NCI-H524 (cell line): ENCODE data around the gene ALPI.
A peak's percentile ranks its signal among the peaks of the same experiment; 100 is the strongest.
"Not testable (repeated sequence)": the region's sequence is repeated elsewhere in the genome, so short reads cannot be mapped to it uniquely, and the experiment has no call there.

Experiments
- DNase-seq, 2 experiments: peaks; one replicate each; lab custom pipeline; 2025; lab: John Stamatoyannopoulos, UW

Gene ALPI

DNA sequence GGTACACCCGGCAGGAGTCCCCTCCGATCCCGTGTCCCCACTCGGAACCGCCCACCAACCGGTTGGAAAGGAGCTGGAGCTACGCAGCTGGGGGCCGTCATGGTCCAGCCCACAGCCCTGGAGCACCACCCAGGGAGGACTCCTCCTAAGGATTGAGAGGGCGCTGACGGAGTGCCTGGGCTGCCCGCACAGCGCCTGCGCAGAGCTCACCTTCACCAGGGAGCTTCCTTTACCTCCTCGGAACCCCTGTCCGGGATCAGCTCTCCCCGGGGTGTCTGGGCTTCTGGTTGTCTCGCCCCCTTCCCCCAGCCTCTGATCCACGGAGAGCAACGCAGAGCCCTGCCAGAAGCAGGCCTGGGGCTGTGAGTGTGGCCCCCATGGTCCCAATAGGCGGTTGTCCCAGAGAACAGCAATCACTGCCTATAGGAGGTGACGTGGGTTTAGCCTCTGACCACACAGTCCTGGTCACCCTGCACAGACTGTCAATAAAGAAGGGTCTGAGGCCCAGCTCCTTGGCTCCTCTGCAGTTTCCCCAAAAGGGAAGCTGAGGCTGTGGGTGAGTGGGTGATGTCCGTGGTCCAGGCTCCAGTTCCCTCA is 34.7 kb upstream of the ALPI start:
- no peak for DNase-seq

DNA sequence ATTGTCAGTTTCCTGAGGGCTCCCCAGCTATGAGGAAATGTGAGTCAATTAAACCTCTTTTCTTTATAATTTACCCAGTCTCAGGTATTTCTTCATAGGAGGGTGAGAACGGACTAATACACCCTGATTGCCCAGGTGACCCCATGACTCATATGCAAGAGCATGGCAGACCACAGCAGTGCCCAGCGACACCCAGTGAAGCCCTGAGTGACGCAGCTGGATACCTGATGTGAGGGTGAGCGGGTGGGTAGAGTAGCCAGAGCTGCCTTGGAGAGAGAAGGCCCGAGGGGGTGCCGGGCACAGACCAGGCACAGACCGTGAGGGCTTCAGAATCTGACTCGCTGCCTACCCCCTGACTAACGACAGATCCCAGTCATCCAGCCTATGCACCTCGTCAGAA is 33.9 kb upstream of the ALPI start:
- no peak for DNase-seq

DNA sequence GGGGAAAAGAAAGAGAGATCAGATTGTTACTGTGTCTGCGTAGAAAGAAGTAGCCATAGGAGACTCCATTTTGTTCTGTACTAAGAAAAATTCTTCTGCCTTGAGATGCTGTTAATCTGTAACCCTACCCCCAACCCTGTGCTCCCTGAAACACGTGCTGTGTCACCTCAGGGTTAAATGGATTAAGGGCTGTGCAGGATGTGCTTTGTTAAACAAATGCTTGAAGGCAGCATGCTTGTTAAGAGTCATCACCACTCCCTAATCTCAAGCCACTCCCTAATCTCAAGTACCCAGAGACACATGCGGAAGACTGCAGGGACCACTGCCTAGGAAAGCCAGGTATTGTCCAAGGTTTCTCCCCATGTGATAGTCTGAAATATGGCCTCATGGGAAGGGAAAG is 33.0 kb upstream of the ALPI start:
- peak in 1 of 2 experiments; percentile 28 for DNase-seq

DNA sequence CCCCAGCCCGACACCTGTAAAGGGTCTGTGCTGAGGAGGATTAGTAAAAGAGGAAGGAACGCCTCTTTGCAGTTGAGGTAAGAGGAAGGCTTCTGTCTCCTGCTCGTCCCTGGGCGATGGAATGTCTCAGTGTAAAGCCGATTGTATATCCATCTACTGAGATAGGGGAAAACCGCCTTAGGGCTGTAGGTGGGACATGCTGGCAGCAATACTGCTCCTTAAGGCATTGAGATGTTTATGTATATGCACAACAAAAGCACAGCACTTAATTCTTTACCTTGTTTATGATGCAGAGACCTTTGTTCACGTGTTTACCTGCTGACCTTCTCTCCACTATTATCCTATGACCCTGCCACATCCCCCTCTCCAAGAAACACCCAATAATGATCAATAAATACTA is 32.5 kb upstream of the ALPI start:
- not testable (repeated sequence) for DNase-seq

DNA sequence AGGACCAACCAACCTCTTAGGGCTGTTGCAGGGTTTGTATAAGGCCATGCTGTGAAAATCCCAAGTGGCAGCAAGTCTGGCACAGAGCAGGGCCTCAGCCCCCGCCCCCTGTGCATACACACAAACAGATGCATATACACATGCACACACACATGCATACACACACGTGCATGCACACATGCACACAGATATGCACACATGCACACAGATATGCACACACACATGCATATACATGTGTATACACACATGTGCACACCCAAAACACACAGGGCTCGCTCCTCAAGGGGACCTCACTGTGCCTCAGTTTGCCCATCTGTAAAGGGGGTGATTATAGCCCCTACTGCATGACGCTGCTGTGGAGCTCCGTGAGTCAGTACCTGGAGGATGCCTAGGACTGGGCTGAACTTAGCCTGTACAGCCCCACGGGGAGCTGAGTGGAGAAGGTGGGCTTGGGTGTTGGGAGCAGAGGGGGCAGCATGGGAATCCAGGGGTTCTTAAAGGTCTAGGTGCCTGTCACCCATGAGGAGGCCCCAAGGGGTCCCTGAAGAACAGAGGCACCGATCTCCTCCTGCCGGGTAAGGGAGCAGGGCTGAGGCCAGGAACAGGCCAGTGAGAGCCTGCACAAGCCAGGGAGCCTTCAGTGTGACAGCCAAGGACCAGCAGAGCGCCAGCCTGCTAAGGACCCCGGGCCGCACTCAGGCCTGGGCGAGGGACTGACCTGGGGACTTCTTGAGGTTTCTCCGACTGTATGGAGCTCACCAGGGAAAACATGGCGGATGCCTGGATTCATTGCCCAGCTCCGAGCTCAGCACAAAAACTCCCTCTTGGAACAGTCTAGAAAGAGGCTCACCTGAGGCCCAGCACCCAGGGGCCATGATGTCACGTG is 24.0 kb upstream of the ALPI start:
- DNase-seq = no peak

DNA sequence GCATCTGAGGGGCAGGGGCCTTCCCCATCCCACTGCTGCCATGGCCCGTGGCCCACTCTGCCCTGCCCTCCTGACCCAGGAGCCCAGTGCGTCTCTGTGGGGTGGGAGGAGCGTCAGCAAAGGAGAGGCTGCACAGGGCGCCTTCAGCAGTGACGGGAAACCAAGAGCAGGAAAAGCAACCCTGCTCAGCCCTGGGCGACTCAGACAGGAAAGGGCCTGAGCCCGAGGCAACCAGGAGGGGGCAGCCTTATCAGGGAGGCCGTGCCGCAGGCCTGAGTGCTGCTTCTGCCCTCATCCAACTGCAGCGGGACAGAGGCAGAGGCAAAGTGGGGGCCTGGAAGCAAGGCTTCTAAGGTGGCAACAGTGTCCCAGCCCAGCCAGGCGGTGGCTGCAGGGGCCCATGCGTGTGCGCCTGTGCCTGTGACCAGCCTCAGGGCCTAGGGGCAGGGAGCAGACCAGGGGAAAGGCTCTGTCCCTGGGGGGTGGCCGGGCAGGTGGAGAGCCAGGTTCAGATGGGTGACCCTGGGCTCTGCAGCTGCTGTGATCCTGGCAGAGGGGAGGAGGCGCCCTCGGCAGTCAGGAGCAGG is 23.3 kb upstream of the ALPI start:
- no peak for DNase-seq

DNA sequence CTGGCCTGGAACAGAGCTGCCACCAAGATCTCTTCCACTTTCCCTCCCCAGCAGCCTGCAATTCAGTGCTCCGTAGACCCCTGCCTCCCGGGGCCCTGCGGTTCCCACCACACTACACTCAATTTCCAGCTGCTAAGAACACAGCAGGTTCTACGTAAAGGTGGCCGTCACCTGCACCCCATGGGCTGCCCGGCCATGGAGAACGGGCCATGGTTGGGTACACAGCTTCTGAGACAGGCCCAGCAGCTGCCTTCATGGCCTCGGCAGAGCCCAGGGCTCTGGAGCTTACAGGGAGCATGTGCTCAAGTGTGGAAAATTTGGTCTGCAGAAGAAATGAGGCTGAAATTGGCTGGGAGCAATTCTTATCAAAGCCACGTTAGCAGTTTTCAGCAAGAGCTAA is 22.3 kb upstream of the ALPI start:
- not testable (repeated sequence) for DNase-seq

DNA sequence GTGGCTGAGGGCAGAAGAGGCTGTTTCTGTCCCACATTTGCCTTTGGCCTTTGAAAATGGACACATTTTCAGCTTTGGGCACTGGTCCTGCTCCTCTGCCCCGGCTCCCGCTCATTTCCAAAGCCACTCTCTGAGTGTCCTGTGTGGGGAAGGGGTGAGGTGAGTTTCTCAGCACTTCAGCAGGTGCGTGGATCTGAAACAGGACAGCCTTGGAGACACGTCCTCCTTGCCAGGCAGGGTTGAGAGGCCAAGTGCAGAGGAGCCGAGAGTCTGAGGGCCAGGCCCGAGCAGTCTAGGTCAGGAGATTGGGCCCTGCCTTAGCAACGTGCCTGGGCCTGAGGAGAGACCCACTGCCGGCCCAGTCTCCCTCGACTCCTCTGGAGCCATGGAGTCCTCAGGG is 21.9 kb upstream of the ALPI start:
- no peak for DNase-seq

DNA sequence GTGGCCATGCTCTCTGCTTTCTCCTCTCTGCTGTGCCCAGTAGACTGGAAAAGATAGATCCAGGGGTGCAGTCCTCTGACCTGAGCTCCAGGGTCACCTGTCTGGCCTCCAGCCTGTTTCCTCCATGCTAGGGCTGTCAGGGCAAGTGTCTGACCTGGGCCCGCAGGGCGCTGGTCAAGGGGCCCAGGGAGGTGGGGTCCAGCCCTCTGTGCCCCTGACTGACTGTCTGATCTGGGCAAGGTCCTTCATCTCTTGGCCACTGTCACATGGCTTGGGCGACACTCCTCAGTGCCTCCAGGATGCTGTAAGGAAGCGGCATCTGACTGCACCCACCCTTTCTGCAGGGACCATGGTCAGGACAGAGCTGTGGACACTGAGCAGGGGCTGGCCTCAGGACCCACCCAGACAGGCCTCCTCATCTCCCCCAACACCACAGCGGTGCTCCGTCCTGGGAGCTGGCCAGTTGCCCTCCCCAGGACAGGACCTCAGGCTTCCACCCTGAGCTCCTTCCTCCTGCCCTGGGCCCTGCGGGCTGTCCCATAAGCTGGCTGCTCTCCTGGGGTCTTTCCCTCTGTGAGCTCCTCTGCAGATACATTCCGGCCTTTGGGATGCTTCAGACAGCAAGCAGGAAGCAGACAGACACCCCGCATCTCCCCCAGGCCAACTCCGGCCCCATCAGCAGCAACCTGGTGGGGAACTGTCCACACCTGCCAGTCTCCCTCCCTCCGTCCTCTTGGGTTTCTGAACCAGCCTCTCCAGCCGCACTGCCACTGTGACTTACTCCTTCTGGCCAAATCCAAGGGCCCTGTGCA is 21.2 kb upstream of the ALPI start:
- no peak for DNase-seq

DNA sequence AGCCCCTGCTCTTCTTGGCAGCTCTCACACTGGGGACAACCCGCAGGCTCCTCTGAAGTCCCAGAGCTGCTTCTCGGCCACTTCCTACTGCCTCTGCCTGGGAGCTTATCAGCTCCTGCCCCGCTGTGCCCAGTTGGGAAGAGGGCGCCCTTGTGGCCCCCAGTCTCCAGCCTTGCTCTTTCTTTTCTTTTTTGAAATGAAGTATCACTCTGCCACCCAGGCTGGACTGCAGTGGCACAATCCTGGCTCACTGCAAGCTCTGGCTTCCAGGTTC is 20.6 kb upstream of the ALPI start:
- no peak for DNase-seq

DNA sequence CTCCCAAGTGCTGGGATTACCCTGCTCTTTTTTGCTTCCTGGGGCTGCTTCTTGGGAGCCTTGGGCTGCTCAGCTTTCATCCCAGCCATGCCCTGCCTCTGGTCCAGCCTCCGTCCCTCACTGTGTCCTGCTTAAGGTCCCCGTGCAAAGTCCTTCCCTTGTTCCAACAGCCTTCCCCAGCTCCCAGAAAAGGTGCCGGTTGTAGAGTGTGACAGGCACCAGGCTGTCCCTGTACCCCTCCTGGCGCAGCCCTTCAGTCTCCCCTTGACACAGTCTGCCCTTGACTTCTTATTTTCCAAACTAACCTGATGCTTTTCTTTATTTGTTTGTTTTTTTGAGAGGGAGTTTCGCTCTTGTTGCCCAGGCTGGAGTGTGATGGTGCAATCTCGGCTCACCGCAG is 20.1 kb upstream of the ALPI start:
- no peak for DNase-seq

DNA sequence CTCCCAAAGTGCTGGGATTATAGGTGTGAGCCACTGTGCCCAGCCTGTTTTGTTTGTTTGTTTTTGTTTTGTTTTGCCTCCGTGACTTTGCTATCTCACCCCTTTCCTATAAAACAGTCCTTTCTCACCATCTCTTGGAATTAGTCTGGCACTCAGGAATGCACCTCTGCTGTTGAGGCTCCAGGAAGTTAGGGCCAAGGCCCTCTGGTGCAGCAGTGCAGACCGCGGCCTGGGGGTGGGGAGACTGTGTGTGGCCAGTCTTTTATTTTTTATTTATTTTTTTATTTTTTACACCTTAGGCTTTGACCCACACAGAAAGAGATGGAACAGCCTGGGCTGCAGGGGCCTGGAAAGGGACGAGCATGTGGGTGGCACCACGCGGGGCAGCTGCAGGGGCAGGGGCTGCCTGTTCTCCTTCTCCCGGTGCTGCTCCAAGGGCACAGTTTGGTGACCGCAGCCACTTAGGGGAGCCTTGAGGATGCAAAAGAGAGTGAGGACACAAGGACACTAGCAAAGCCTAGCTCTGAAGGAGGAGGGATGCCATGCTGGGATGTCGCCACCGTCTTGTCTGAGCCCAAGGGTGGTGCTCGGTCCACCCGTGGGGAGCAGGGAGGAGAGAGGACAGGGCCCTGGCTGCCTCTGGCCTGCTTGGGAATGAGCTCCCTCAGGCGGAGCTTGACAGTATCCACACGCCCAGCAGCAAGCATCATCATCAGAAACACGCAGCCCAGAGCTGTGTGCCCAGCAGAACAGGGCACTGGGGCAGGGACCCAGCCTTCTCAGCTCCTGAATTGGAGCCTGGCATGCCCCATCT is 19.4 kb upstream of the ALPI start:
- no peak for DNase-seq

DNA sequence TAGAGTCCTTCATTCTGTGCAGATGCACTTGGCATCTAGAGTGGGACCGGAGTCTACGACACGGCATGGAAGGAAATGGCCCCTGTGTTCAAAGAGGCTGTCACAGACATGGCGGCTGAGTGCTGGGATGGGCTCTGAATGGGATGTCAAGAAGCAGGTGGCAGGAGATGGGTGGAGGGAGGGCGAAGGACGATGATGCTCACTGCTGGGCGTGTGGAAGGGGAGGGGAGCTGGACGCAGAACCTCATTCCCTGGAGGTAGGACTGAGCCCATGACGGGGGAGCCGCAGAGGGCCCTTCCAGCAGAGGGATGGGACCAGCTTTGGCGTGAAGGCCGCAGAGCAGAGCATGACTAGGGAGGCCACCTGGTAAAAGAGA is 18.8 kb upstream of the ALPI start:
- no peak for DNase-seq

DNA sequence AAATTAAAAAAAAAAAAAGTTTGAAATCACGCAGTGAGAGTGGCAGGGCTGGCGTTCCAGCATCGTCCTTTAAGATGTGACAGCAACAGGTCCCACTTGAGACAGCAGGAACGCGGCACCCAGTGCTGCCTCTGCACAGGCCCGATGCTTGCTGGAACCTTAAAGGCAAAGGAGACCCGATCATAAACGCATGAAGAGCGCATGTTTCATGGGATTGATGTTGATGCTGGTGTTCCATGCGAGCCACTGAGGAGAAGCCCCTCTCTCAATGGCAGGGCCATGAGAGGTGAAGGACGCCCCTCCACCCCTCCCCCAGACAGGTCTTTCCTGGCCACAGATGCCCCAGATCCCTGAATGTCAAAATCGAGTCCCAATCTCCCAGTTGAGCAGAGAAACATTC is 17.9 kb upstream of the ALPI start:
- DNase-seq = no peak

DNA sequence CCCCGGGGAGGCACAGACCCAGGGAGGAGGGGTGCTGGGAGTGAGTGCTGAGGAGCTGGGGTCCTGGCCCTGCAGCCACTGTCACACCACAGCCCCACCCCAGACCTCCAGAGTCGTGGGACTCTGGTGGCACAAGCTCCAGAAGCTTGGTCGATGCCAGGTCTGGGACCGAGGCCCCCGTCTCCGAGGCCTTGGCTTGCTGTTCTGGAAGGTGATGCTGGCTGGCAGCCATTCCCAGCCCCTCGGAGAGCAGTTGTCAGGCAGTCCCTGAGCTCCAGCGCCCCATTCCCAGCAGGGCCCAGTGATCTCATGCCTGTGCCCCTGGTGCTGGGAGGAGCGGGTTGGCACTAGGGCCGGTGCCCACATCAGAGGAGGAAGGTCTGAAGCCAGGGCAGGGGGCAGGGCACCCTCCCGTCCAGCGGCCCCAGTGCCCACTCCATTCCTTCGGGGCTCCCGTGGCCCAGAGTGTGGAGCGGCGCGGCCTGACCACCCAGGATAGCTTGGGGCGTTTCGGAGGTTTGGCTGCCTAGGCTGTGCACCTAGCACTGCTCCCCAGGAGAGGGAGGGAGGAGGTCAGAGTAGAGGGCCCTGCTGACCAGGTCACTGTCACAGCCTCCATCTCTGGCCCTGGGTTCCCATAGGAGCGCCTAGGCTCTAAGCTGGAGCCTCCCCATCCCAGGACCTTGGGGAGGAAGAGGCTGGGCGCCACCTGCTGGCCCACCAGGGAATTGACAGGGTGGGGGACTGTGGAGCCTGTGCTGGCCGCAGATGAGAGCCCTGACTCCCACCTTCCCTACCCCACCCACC is 16.8 kb upstream of the ALPI start:
- DNase-seq = peak in 1 of 2 experiments; percentile 32

DNA sequence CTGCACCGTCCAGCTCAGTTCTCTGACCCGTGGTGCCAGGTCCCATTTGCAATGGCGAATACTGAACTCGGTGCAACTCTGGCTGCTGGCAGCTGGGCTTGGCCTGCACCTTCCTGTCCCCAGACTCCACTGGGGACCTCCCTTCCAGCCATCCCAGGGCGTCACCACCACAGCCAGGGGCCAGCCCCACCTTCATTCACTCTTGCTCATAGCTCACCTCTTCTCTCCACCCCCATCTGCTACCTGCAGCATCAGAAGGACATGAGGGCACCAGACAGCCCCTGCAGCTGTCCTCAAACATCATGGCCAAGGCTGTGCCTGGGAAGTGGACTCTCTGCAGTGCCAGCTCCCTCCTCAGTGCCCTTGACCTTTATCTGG is 16.2 kb upstream of the ALPI start:
- no peak for DNase-seq

DNA sequence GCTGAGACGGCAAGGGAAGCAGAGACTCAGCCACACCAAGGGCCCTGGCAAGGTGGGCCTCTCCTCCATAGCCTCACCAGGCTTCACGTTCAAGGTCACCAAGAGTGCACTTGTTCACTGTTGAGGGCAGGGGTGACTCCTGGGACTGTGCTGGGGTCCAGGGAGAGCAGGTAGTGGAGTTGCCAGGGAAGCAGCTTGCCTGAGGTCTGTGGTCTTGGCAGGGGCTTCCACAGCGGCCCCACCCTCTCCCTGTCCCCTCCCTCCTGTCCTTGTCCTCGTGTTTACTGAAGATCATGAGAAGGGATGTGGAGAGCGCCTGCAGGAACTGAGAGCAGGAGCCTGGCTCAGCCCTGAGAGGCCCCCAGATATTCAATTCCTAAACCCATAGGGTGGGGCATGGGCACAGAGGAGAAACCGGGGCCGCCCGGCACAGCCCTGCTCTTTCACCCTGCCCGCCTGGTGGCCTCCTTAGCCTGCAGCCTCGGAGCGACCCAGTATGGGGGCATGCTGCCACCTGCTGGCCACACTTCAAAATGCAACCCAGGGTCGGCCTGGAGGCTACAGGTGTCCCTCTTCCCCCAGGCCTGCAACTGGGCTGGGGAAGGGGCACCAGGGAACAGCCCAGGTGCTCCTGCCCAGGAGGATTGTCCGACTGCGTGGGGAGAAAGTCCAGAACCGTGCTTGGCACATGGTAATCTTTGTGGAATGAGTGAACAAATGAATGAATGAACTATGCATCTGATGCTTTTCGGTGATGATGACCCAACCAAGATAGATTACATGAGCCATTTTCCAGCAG is 15.5 kb upstream of the ALPI start:
- DNase-seq = peak; percentile 56 to 69

DNA sequence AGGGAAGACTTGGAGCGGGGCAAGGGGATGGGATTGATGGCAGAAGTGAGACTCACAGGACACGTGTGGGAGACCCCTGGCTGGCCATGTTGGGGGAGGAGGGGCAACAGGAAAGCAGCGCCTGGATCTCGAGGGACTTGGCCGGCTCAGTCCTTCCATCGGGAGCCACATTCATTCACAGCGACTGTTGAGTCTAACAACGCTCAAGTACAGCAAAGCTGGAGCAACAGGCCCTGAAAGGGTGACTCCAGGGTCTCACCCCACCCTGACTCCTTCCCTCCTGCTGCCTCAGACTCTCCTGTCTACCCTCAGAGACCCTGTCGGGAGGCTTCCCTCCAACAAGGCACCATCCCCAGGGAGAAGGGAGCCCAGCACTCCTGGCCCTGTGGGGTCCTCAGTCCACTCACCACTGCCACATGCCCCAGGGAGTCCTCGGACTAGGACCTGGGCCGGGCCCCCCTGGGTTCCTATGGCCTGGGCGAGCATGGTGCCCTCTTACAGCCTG is 14.8 kb upstream of the ALPI start:
- no peak for DNase-seq

DNA sequence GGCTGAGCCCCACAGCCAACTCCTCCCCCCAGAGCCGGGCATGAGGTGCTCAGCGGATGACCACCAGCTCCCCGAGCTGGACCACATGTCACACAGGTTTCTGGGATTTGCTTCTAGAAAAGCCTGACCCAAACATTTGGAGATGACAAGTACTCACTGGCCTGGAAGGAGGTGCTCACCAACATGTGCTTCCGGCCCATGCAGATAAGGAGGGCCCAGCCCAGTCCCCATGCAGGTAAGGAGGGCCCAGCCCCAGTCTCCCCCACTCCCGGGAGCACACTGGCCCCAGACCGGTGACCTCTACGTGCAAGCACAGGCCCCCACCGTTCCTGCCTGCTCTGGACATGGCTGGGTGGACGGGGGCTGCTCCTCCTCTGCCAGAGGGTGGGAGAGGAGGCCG is 14.0 kb upstream of the ALPI start:
- not testable (repeated sequence) for DNase-seq

DNA sequence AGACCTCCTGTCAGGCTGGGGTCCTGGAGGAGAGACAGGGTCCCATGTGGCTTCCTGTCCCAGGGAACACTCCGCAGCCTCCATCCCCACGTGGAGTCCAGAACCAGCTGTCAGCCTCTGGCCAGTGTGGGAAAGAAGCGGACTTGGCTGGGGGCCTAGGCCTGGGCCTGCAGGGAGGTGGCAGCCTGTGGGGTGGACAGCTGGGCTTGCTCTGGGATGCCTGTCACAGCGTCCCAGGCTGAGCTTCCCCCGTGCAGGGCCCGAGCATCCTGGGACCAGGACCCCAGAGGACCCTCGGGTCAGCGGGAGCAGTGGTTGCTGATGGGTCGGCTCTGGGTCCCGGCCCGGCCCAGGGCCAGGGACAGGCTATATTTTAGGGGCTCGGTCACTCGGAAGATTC is 13.5 kb upstream of the ALPI start:
- not testable (repeated sequence) for DNase-seq
